ENCODE results near the gene PHOX2A.
"Not testable (repeated sequence)": the region's sequence is repeated elsewhere in the genome, so short reads cannot be mapped to it uniquely, and the experiment has no call there.

PHOX2A gene

GRCh38 chr11:72203163-72203562, 40.8 kb downstream of the PHOX2A start:
- H3K9me2 ChIP-seq (replicated peaks; ENCODE audit: control insufficient read depth, low read length): no peaks in the 10 kb centered on the region
- peaks cover 3% of the 10 kb centered on the region; the same call in 1 of the 2 replicates for H3F3A ChIP-seq (ENCODE audit: control insufficient read depth, insufficient read depth)
- no peaks in the 10 kb centered on the region for H4K20me1 ChIP-seq (ENCODE audit: control insufficient read depth, insufficient read depth, low read depth, low read length)
- no peak for TF ChIP-seq EZH2phosphoT487 (IDR thresholded peaks at IDR 0.05; ENCODE audit: borderline replicate concordance, low read length)
- TF ChIP-seq, protein P1, sequence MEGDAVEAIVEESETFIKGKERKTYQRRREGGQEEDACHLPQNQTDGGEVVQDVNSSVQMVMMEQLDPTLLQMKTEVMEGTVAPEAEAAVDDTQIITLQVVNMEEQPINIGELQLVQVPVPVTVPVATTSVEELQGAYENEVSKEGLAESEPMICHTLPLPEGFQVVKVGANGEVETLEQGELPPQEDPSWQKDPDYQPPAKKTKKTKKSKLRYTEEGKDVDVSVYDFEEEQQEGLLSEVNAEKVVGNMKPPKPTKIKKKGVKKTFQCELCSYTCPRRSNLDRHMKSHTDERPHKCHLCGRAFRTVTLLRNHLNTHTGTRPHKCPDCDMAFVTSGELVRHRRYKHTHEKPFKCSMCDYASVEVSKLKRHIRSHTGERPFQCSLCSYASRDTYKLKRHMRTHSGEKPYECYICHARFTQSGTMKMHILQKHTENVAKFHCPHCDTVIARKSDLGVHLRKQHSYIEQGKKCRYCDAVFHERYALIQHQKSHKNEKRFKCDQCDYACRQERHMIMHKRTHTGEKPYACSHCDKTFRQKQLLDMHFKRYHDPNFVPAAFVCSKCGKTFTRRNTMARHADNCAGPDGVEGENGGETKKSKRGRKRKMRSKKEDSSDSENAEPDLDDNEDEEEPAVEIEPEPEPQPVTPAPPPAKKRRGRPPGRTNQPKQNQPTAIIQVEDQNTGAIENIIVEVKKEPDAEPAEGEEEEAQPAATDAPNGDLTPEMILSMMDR (IDR thresholded peaks at IDR 0.05; ENCODE audit: low read depth, low read length, poor library complexity, severe bottlenecking): no peak
- no peak overlapping the region for H3K4me2 ChIP-seq (ENCODE audit: low read length)
- no peaks in the 10 kb centered on the region for H3K9me3 ChIP-seq (ENCODE audit: control insufficient read depth, insufficient read depth, low read length)
- H3K79me2 ChIP-seq (ENCODE audit: control insufficient read depth, low read length): no peaks in the 10 kb centered on the region
- H3K4me3 ChIP-seq (ENCODE audit: low read length): no peak overlapping the region
- no peaks in the 10 kb centered on the region for H3K36me3 ChIP-seq (ENCODE audit: control insufficient read depth, low read length)
- H3K4me1 ChIP-seq (ENCODE audit: control insufficient read depth, low read length): peaks cover 4% of the 10 kb centered on the region
- no peak overlapping the region for H3K27ac ChIP-seq (ENCODE audit: low read depth, low read length)
- no peaks in the 10 kb centered on the region for H3K27me3 ChIP-seq (ENCODE audit: control insufficient read depth, low read length)

DNA sequence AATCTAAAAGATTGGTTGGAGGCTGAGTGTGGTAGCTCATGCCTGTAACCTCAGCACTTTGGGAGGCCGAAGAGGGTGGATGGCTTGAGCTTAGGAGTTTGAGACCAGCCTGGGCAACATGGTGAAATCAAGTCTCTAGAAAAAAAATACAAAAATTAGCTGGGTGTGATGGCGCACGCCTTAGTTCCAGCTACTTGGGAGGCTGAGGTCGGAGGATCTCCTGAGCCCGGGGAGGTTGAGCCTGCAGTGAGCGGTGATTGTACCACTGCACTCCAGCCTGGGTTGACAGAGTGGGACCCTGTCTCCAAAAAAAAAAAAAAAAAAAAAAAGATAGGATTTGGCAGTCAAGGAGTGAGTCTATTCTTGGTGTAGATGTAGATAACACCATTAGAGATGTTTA, 41.4 kb downstream of the PHOX2A start:
- no peak for TF ChIP-seq EZH2phosphoT487 (IDR thresholded peaks at IDR 0.05; ENCODE audit: borderline replicate concordance, low read length)
- TF ChIP-seq, protein P1 (IDR thresholded peaks at IDR 0.05; ENCODE audit: low read depth, low read length, poor library complexity, severe bottlenecking): no peak
- Histone ChIP-seq H3K27ac (ENCODE audit: low read depth, low read length) (no peak overlapping the region), H3K36me3 (ENCODE audit: control insufficient read depth, low read length) (no peaks in the 10 kb centered on the region), H3F3A (ENCODE audit: control insufficient read depth, insufficient read depth) (peaks cover 3% of the 10 kb centered on the region; the same call in 1 of the 2 replicates), H3K9me2 (replicated peaks; ENCODE audit: control insufficient read depth, low read length) (no peaks in the 10 kb centered on the region), H3K4me3 (ENCODE audit: low read length) (no peak overlapping the region), H3K79me2 (ENCODE audit: control insufficient read depth, low read length) (no peaks in the 10 kb centered on the region), H3K27me3 (ENCODE audit: control insufficient read depth, low read length) (no peaks in the 10 kb centered on the region), H3K4me2 (ENCODE audit: low read length) (no peak overlapping the region), H3K4me1 (ENCODE audit: control insufficient read depth, low read length) (peaks cover 4% of the 10 kb centered on the region), H4K20me1 (ENCODE audit: control insufficient read depth, insufficient read depth, low read depth, low read length) (no peaks in the 10 kb centered on the region), H3K9me3 (ENCODE audit: control insufficient read depth, insufficient read depth, low read length) (no peaks in the 10 kb centered on the region)

- not testable (repeated sequence) for H3K27ac ChIP-seq (ENCODE audit: low read depth, low read length); H3K27me3 ChIP-seq (ENCODE audit: control insufficient read depth, low read length); H3K4me2 ChIP-seq (ENCODE audit: low read length); H3K36me3 ChIP-seq (ENCODE audit: control insufficient read depth, low read length); H3K9me3 ChIP-seq (ENCODE audit: control insufficient read depth, insufficient read depth, low read length); H4K20me1 ChIP-seq (ENCODE audit: control insufficient read depth, insufficient read depth, low read depth, low read length); H3K9me2 ChIP-seq (replicated peaks; ENCODE audit: control insufficient read depth, low read length); H3F3A ChIP-seq (ENCODE audit: control insufficient read depth, insufficient read depth); H3K79me2 ChIP-seq (ENCODE audit: control insufficient read depth, low read length); H3K4me1 ChIP-seq (ENCODE audit: control insufficient read depth, low read length); H3K4me3 ChIP-seq (ENCODE audit: low read length)
Measured at GRCh38 chr11:72201445-72201844, 42.5 kb downstream of the PHOX2A start.

DNA sequence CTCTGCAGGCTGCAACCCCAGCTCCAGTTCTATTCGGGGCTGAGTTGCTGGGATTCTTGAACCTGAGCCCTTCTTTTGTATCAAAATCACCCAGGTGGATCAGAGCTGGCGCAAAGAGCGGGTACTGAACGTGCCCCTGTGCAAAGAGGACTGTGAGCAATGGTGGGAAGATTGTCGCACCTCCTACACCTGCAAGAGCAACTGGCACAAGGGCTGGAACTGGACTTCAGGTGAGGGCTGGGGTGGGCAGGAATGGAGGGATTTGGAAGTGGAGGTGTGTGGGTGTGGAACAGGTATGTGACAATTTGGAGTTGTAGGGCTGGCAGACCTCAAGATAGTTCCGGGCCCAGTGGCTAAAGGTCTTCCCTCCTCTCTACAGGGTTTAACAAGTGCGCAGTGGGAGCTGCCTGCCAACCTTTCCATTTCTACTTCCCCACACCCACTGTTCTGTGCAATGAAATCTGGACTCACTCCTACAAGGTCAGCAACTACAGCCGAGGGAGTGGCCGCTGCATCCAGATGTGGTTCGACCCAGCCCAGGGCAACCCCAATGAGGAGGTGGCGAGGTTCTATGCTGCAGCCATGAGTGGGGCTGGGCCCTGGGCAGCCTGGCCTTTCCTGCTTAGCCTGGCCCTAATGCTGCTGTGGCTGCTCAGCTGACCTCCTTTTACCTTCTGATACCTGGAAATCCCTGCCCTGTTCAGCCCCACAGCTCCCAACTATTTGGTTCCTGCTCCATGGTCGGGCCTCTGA, 48.3 kb downstream of the PHOX2A start:
- TF ChIP-seq, protein P1 (IDR thresholded peaks at IDR 0.05; ENCODE audit: low read depth, low read length, poor library complexity, severe bottlenecking): no peak
- no peak for TF ChIP-seq EZH2phosphoT487 (IDR thresholded peaks at IDR 0.05; ENCODE audit: borderline replicate concordance, low read length)
- H3K27ac ChIP-seq (ENCODE audit: low read depth, low read length): no peak overlapping the region
- H4K20me1 ChIP-seq (ENCODE audit: control insufficient read depth, insufficient read depth, low read depth, low read length): no peaks in the 10 kb centered on the region
- H3K4me2 ChIP-seq (ENCODE audit: low read length): no peak overlapping the region
- H3K4me3 ChIP-seq (ENCODE audit: low read length): no peak overlapping the region
- H3F3A ChIP-seq (ENCODE audit: control insufficient read depth, insufficient read depth): no peaks in the 10 kb centered on the region
- no peaks in the 10 kb centered on the region for H3K9me3 ChIP-seq (ENCODE audit: control insufficient read depth, insufficient read depth, low read length)
- H3K4me1 ChIP-seq (ENCODE audit: control insufficient read depth, low read length): no peaks in the 10 kb centered on the region
- H3K79me2 ChIP-seq (ENCODE audit: control insufficient read depth, low read length): no peaks in the 10 kb centered on the region
- no peaks in the 10 kb centered on the region for H3K9me2 ChIP-seq (replicated peaks; ENCODE audit: control insufficient read depth, low read length)
- H3K27me3 ChIP-seq (ENCODE audit: control insufficient read depth, low read length): no peaks in the 10 kb centered on the region
- H3K36me3 ChIP-seq (ENCODE audit: control insufficient read depth, low read length): no peaks in the 10 kb centered on the region
